Stimulated activated CD4-positive, alpha-beta T cell treated with anti-CD3 and anti-CD28 coated beads, Interleukin-4, amount 100 ng/mL, for 4 hours (primary cell): Measurements from ENCODE around the gene NTMT2.
"Not testable (repeated sequence)": the region's sequence is repeated elsewhere in the genome, so short reads cannot be mapped to it uniquely, and the experiment has no call there.

Experiments used
- DNase-seq, 2 experiments: peaks; one replicate each; pipeline ENCODE4 v3.0.0-alpha.2; 2020

NTMT2 gene

DNA sequence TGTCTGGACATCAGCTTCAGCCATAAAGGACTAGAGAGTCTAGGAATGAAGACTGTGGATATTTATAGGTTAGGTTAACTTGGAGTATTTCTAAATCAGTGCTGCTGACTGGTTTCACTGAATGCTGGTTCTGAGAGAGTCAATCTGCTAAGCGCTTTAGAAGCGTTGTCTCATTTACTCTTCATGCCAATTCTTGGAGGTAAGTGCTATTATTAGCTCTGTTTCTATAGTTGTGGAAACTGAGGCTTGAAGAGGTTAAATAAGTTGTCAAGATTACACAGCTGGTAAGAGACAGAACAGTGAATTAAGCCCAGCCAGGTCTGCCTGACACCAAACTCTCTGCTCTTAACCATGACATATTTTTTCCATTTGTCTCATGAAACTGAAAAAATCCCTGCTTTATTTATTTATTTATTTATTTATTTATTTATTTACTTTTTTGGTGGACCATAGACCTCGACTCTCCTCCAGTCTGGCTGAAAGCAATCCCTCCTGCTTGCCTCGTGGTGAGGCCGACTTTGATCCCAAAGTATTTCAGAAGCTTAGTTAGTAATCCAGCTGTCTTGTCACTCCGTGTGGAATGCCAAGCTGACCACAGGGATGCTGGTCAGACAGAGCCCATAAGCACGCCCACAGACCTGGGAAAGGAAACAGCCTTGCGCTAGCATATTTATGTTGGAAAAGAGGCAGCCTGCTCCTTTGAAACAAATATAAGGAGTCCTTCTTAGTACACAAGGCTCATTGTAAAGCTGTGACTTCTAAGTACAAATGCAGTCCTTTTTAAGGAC, 16.9 kb downstream of the NTMT2 start:
- no peak for DNase-seq

DNA sequence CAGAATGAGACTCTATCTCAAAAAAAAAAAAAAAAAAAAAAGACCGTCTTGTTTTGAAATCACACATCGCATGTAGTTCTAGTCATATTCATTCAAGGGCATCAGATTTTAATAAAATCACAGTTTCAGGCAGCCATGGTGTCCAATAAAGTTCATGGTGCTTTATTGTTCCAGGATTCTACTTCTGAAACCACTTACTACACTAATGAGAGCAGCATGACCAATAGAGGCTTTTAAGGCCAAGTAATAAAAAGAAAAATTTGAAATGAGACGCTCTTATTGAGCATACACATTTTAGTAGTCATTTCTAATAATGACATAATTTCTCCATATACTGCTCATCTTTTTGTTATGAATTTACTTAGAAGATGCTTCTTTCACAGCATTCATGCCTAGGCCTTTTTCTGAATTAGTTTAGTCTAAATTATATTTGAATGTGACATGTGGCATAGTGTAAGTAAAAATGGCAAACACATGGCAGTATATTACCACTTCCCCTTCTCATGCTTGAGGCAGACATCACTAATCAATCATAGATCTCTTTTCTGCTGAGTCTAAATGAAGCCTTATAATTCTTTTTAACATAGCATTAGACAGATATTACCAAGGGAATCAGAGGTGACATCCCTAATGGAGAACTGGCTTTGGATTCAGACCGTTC, 18.5 kb downstream of the NTMT2 start:
- DNase-seq, result no peak

- no peak for DNase-seq
These were observed 20.9 kb downstream of the NTMT2 start for GRCh38 chr1:170166518-170167180.

DNA sequence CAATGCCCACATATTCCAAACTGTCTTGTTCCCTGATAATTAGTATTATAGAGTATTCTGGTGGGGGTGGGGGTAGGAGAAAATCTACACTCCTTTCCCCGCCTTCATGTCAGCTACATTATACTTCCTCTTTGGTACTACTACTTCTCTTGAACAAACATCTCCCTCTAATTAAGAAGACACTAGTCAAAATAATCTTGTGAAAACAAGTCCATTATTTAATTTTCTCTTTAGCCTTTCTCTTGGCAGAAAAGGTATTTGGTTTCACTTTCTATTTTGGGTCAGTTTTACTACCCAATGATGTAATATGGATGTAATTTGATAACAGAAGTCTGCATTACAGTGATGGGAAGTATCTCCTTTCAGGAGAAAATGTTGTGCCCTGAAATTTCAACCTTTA, 22.5 kb downstream of the NTMT2 start:
- no peak for DNase-seq

DNA sequence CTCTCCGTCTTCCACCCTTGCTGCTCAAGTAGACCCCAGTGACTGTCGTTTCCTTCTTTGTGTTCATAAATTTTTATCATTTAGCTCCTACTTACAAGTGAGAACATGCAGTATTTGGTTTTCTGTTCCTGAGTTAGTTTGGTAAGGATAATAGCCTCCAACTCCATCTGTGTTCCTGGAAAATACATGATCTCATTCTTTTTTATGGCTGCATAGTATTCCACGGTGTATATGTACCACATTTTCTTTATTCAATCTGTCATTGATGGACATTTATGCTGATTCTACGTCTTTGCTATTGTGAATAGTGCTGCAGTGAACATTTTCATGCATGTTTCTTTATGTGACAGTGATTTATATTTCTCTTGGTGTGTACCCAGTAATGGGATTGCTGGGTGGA, 24.8 kb downstream of the NTMT2 start:
- DNase-seq, result not testable (repeated sequence)

GRCh38 chr1:170174395-170174794, 28.6 kb downstream of the NTMT2 start:
- no peak for DNase-seq

GRCh38 chr1:170175041-170175440, 29.3 kb downstream of the NTMT2 start:
- no peak for DNase-seq

DNA sequence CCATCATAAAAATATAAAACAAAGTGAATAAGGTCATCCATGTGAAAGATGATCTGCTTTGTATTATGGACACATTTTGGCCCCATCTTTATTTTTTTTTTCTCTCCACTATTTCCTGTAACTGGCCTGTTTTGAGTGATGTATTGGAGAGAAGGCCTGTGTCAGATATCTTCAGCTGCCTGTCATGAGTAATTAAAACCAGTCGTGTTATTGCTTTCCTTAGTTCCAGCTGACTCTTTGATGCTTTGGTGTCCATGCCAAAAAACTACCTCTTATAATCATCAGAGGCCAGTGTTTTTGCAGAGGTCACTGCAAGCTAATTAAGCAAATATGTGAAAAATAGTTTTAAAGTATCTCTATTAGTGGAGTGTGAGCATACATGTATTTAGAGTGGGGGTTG, 29.7 kb downstream of the NTMT2 start:
- DNase-seq, result no peak

DNA sequence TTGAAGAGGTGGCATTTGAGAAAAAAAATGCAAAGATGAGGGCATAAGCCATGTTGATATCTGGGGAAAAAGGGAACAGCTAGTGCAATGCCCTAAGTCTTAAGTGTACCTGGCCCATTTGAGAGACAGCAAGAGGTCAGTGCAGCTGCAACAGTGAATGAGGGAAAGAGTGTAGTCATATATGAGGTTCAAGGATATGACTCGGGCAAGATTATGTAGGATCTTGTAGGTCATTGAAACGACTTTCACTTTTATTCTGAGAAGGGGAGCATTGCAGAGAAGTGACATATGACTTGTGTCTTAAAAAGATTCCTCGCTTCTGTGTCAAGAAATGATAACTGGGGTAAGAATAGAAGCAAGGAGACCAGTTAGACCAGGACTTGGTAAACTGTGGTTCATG, 31.0 kb downstream of the NTMT2 start:
- no peak for DNase-seq

- no peak for DNase-seq
These were observed 36.7 kb downstream of the NTMT2 start for GRCh38 chr1:170182442-170182841.

DNA sequence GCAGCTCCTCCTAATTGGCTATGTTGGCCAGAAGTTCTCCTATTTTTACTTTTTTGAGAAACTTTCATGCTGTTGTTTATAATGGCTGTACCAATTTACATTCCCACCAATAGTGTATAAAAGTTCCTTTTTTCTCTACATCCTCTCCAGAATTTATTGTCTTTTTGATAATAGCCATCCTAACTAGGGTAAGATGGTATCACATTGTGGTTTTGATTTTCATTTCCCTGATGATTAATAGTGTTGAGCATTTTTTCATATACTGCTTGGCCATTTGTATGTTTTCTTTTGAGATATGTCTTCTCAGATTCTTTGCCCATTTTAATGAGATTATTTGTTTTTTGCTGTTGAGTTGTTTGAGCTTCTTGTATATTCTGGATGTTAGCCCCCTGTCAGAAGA, 46.8 kb downstream of the NTMT2 start:
- no peak for DNase-seq

DNA sequence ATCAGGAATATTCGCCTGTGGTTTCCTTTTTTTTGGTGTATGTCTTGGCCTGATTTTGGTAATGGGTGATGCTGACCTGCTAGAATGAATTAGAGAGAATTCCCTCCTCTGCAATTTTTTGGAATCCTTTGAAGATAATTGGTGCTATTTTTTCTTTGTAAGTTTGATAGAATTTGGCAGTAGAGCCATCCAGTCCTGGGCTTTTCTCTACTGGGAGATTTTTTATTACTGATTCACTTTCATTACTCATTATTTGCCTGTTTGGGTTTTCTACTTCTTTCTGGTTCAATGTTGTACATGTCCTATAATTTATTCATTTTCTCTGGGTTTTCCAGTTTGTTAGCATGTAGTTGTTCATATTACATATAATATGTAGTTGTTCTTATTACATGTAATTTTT, 48.7 kb downstream of the NTMT2 start:
- DNase-seq, result no peak

DNA sequence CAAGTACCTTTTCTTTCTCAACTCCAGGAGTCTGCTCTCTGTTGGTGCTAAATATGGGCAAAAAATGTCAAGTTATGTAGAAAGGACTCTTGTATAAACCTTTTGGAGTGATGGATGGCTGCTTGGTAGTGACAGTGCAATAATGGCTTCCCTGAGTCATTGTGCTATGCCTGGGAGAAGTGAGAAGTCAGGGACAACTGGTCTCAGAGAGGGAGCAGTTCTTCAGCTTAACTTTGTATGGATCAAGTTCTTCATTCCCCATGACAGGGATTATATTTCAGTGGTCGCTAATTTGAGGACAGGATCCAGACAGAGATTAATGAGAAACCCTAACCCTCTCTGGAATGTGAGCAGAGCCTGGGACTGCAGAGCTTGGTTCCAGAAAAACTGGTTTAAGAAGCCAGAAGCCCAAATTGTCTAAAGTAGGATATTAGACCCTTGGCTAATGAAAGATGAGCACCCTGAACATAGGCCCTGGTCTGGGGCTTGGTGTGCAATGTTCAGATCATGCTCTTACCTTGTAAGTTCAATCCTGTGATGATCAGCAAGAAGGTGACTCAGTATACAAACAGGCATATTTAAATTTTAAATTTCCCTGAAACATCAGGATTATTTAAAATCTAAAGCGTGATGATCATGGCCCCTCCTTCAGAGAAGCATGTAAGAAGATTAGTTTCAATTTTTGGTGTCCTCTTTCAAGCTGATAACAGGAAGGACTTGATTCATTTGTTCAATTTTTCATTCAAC, 50.9 kb downstream of the NTMT2 start:
- DNase-seq, result no peak

DNA sequence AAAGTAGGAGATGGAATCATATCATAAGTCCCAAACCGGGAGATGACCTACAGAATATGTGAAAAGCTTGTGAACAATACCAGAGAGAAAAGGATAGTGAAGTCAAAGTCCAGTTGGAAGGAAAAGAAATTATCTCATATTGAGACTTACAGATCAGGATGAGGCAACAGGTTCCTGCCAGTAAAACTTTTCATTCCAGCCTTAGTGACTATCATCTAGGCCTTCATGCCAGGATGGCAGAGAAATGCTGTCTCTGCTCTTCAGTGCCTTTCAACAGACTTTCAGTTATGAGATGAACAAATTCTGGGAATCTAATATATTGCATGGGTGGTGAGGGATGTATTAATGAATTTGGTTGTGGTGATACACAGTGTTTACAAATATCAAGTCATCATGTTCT, 52.3 kb downstream of the NTMT2 start:
- DNase-seq, result no peak

- DNase-seq, result no peak
These were observed 52.8 kb downstream of the NTMT2 start for GRCh38 chr1:170198584-170198983.

DNA sequence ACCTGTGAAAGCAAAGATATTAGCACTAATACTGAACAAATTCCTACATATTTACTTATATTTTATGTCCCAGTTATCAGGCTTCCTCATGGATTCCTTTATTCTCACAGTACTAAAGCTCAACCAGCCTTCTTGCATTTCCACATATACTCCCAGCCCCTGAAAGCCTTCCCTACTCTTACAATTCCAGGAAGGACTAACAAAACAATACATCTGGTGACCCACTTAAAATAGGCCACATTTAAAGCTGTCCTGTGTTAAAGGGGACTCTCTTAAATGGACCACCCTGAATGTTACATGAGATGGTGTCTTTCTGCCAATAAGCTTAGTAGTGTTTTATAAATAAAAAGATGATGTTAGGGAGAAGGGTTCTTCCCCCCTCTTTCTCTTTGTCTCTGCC, 54.4 kb downstream of the NTMT2 start:
- no peak for DNase-seq

DNA sequence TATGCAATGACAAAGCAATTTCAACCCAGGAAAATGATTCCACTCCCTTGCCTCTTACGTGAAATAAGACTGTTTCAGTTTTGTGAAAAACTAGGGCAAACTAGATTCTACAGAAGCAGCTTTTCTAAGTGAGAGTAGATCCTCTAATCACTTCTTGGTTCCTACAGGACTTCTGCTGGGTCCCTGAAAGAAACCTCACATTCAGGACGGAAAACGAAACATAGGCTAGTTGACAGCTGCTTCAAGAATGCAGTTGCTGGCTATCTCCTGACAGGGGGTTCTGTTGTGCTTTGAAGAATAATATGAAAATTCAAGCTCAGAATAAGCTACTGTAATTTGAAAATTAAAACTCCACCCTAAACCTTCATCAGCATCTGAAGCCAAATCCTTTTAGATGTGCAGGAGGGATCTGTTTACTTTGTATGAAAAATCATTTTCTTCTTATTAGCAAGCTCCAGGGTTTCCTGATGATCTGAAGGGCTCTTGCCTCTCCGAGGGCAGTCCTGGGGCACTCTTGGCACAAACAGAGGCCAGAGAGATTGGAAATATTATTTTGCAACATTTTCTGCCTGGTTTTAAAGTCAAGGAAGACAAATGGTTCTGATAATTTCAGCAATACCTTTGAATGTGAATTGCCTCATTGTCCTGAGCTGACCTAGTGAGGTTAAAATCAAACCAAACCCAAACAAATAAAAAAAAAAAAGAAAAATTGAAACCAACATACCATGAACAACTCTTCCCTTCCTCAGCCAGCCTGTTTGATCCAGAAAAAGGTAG, 55.0 kb downstream of the NTMT2 start:
- no peak for DNase-seq

DNA sequence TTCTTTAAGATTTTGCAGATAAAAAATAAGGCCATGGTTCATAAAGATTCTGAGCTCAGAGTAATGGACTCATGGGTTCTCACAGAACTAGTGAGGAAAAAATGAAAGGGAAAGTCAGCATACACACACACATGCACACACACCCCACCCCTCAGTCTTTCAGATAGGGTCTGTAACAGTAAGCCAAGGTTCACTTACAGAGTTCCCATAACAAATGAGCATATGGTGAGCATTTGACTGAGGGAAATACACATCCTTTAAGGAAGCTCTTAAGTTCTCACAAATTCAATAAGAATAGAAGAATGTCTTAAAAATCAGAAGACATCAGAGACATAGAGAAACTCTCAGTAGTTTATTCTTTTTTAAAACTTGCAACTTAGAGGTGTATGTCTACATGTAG, 57.9 kb downstream of the NTMT2 start:
- no peak for DNase-seq

GRCh38 chr1:170204121-170204520, 58.4 kb downstream of the NTMT2 start:
- no peak for DNase-seq

DNA sequence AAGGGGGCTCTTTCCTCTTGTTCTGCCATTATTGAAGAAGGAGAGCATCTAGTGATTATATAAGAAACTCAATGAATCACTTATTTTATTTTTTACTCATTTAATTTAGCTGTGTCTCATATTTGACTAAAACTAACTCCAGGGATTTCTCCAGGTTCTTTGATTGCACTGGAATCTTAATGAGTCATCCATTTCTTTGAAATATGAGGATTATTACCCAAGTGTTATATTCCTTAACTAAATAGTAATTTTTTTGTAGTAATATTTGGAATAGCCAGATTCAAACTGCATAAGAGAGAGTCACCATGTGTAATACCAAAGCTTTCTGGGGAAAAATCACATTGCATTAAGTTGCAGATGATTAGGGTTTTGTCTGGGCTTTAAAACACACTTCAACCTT, 59.5 kb downstream of the NTMT2 start:
- no peak for DNase-seq

DNA sequence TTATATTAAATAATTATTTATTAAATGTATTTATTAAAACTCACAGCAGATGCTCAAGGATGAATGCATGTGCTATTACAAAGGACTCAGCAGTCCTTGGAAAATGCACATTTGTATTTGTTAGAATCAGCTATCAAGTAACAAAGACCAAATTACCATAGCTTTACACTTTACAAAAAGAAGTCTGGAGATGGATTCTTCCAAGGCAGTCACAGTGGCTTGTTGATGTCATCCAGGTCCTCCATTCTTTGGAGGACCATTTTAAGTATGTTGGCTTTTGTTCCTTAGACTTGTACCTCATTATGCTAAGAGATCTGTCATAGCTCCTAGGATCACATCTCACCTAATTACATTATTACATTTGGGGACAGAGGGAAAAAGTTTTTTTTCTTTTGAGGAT, 63.4 kb downstream of the NTMT2 start:
- no peak for DNase-seq

- no peak for DNase-seq
These were observed 64.4 kb downstream of the NTMT2 start for GRCh38 chr1:170210142-170210541.

DNA sequence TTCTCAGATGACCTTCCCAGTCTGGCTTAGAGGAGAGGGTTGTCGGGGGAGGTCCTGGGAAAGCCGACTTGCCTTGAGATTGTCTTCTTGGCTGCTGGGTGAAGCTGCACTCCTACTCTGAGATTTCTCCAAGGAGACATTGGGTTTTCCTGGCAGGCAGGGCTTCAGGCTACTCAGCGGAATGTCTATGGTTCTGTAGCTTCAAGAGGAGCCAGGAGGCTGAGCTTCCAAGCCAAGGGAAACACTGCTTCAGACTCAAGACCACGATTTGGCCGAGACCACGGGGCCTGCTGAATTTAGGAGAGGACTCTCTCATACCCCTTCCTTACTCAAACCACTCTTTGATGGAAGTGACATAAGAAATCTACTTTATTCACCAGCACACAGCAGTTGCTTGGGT, 67.8 kb downstream of the NTMT2 start:
- DNase-seq, result no peak
